CD4-positive, alpha-beta T cell treated with Interleukin-2 at 100 ng/mL for 4 hours (primary cell): Measurements from ENCODE around the gene CADM2.

Experiments
- DNase-seq: peaks from one replicate; pipeline ENCODE4 v3.0.0-alpha.2; 2020; ENCODE audit warnings: low spot score

Gene CADM2

DNA sequence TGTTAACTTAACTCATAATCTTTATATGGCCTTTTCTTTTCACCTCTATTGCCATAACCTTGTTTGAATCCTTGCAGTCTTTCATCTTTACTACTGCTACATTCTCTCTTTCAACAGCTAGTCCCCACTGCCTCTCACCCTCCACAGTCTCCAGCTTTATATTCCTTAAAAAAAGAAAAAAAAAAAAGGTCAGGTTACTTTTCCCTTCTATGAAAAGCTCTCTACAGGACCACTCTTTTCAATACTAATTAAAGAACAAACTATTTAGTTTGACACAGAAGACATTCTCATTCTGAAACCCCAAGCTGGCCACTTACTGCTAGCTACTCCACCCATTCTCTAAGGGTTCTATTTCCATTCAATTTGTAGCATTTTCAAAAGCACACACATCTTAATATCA, 25.6 kb downstream of the CADM2 start:
- no peak for DNase-seq

DNA sequence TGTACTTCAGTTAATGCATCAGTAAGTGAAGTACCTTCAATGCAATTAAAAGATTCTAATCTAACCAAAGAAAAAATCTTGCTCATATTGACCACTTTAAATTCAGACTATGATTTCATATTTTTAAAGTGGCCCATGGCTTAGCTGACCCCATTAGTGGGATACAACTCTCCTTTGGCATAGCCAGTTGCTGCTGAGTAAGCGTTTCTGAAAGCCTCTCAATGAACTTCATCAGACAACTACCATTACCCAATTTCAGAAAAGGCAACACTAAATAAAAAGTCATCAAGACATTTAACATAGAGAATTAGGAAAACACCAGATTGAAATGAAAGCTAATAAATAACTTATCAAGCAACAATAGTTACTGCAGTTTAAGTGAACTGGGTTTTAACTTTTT, 27.0 kb downstream of the CADM2 start:
- no peak for DNase-seq

DNA sequence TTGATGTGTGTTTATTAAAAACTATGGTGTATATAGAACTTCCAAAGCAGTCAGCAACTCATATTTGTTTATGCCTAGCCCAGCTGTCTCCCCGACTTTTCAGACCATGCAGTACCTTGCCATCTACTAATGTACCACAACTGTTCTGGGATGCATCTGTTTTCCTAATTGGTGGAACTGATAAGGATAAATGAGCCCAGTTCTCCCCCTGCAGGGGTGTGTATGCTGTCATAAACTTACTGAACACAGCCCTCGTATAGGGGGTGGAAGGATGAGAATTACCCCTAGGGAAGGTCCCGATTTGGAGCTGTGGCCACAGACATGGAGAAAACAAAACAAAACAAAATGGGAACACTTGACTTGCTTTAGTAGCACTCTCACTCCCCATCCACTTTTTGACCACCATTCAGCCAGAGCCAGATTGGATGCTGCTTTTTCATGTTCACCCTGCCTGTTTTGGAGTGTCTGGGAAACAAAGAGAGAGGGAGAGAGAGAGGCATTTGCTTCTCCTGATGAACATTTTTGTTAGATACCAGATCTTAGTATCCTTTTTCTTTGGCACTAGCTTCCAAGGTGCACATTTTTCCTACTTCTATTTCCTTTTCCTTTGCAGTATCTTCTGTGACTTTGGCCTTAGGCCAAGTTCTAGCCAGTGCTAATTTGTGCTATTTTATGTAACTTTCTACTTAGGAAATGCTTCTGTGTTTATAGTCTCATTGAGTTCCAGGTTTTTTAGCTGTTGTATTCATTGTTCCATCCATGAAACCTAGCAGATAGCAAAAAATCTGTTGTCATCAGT, 29.1 kb downstream of the CADM2 start:
- no peak for DNase-seq

DNA sequence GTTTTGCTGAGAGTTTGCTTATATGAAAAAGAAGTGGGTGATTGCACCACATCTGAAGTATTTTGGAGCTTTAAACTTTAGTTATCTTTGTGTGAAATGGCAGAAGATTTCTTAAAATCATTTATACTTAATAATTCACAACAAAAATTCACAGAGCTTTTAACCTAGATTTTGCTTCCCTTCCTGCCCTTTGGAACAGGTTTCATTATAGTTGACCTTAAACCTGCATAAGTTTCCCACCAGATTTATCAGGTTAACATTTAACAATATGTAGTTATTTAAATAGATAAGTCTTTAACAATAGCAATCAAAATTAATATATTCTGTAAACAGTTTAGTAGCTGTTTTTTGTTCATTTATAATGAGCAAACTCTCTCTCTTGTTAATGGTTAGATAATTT, 30.3 kb downstream of the CADM2 start:
- DNase-seq = no peak

DNA sequence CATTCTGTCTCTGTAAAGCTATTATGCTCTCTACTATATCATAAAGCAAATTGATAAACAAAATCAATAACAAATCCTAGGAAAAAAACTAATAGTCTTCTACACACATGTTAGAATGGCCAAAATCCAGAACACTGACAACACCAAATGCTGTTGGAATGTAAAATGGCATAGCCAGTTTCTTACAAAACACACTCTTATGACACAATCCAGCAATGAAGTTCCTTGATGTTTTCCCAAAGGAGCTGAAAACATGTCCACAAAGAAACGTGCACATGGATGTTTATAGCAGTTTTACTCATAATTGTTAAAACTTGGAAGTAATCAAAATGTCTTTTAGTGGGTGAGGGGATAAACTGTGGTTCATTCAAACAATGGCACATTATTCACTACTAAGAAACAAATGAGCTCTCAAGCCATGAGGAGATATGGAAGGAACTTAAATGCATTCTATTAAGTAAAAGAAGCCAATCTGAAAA, 32.7 kb downstream of the CADM2 start:
- DNase-seq = no peak

DNA sequence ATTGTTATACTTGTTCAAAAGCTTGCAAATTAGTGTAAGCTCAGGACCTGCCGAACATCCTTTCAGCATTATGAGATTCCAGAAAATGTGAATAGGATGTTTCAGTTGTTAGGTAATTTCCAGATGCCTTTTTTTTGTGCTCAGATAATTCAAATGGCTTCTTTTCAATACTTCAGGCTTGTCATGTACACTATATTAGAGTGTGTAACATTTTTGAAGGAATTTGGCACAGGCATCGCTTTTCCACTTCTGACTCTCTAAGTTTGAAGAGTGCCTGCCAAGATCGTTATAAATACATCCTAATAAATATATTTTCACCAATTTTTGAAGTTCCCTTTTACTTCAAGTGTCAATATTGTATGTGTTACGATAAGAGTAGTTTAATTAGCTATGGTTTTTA, 35.2 kb downstream of the CADM2 start:
- no peak for DNase-seq

DNA sequence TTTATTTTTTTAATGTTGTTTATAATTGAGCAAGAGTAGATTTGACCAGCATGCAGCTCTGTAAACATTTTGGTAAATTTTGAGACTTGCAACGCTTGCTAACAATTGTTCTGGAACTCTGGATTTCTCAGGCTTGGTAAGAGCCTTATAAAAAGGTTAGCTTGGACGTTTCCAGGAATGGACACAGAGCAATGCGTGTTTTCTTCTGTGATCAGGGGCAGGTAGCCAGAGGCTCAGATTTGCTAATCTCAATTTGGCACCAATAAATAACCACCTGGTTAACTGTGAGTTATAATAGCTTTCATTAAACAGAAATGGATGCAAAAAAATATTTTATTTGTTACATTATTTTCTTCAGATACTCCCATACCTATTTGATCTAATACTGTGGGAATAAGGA, 39.8 kb downstream of the CADM2 start:
- DNase-seq = no peak

DNA sequence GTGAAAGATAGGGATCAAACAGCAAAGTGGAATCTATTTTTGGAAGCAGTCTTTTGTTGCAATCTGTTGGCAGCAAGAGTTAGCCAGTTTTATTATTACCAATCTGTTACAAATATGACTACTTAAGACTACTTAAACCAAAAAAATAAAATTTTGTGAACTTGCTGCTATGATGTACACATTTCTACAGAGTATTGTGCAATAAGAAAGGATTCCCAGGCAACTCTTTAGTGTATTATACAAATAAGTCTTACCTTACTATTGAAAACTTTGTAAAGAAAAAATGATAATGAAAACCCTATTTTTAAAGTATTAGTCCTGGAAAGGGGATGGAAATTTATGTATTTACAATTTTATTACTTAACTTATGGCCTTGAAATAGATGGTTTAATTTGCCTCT, 44.7 kb downstream of the CADM2 start:
- no peak for DNase-seq

DNA sequence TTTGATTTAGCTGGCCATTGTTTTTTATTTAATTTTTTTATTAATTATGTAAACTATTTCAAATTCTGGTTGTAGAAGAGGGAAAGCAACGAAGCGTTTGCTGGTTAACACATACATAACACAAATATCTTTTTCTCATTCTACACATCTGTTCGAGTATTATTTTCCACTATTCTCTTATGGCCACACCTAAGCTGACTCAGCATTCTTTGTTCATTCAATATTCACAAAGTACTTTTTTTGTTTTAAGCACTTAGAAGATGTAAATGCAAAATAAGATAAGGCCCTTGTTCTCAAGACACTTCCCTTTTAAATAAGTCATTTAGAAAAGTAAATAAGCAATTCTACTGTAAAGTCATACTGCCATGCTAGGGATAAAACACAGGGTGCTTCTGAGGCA, 45.4 kb downstream of the CADM2 start:
- DNase-seq = no peak

DNA sequence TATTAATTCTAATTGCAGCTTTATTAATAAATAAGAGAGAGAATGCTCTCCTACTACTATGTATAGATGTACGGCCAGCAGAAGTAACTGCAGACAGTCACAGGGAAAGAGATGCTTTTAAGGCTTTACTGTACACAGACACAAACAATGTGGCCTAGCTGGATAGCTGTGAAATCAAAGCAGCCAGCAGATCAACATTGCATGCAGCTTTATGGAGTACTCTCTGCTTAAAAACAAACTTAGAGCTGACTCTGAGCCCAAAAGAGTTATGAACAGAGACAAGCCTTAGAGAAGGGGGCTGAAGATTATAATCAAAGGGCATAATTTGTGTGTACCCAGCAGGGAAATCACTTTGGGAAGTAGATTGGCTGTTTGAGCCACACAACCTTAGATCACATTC, 47.2 kb downstream of the CADM2 start:
- no peak for DNase-seq

DNA sequence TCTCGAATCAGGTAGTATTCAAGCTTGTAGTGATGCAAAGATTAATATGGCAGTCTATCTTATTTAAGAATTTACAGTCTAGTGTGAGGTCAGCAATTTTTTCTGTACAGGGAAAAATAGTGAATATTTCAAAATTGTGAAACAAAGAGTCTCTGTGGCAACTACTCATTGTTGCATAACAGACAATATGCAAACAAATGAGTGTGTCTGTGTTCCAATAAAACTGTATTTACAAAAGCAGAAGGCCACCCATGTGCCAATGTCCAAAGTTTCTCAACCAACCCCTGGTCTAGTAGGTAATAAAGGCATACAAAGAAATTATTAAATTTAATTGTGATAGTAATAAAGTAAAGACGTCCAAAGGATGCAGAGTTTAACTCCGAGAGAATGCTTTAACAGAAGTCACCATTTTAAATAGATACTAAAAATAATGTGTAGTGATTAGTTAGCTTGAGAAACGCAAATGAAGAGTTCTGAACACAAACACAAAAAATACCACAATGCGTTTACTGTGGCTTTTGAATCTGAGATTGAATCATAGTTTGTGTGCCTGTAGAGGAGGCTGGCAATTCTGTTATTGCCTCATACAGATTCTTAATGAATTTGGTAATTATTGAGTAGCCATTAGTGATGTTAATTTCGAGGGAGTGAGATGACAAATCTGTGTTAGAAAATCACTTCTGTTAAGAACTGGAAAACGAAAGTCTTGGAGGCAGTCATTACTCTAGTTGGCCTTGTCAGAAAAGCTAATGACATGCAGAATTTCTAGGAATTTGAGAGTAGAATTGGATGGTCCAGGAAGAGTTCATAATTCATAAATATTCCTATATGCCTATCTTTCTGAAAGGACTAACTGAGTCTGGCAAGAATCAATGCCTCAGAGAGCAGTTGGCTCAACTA, 48.7 kb downstream of the CADM2 start:
- no peak for DNase-seq

DNA sequence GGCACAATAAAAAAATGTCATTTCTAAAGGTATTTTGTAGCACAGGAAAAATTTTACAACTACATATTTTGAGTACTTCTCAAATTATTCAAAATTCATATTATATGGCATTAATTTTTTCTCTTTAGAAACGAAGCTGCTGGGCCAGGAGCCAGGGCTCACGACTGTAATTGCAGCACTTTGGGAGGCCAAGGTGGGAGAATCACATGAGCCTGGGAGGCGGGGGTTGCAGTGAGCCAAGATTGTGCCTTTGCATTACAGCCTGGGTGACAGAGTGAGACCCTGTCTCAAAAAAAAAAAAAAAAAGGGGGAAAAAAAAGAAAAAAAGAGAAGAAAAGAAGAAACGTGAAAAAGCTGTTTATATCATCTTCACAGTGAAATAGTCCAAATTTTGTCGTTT, 62.0 kb downstream of the CADM2 start:
- DNase-seq = no peak

DNA sequence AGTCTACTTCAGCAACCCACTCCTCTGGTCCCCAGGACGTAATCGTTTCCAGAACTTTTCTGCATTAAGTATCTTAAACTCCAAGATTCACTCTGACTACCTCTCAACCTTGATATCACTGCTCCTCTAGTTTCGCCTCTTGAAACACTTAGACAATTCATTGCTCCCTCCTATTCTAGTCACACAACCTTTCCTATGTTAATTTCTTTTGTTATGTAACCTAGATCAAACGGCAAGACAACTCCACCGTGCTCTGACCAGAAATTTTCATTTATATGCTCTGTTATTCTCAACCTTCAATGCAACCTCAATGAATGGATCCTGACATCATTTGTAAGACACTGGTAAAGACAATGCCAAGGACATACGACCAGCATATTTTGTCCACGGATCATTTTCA, 71.3 kb downstream of the CADM2 start:
- no peak for DNase-seq

DNA sequence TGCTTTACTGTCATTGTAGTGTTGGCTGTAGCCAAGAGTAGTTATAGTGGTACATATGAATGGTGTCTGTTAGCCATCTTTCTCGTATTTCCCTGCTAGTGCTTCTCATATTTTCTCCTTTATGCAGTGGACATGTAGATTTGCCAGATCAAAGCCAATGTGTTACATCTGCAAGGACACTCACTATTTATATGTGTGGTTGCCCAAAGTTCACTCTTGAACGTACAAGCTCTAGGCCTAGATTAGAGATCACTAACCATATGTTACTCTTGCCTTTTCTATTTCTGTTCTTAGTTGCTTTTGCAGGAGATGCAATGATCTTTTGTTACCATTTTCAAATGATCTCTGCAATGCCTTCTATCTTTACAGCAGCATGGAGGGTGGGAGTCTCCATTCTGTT, 78.4 kb downstream of the CADM2 start:
- DNase-seq = no peak

DNA sequence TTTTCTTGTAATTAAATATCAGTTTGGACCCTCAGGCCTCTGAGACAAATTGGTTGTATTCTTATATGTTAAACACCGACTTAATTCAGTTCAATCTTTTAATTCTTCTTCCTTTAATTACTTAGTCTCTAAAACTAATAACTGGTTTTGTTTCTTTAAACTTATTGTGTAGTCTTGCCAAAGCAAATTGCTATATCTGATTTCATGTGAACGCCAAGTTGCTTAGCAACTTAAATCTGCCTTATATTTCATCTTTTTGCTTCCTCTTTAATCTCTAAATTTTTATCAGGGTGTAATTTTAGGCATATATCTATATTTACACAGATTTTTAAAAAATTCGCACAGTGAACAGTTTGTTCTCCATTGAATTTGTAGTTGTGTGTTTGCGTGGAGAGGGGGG, 82.2 kb downstream of the CADM2 start:
- DNase-seq = no peak

DNA sequence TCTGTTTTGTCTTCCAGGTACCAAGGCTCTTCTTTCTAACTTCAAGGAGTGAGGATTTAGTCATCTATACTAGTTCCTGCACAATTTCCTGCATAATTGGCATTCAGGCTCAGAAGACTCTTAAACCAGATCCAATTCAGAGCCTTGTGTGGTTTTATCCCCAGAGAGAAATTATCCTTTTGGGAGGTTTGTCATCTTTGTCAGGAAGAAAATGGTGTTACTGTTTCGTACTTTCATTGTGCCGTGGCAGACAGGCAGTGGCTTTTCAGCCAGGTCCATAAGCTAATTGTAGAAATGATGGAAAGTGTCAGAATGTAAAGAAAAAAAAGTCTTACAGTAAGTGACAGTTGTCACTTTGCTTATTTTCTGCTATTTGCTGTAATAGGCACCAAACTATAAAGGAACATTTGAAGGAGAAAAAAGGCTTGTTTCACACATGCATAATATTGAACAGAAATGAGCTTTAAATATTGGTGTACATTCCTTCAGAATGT, 82.8 kb downstream of the CADM2 start:
- no peak for DNase-seq

DNA sequence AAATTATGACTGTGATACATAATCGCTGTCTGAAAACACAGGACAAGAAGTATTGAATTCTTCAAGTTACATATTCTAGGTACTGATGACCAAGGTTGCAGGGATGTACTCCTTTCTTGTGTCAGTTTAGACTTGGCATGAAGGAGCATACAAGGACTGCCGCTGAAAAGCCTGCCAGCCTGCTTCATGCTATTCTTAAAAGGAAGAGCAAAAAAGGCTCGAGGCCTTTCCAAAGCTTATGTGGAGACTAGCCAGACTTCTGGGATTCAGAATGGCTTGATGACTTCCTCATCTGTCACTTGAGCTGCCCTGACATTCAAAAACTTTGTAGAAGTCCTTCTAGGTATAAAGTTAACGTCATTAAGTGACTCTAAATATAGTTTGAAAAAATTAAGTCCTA, 92.0 kb downstream of the CADM2 start:
- no peak for DNase-seq

DNA sequence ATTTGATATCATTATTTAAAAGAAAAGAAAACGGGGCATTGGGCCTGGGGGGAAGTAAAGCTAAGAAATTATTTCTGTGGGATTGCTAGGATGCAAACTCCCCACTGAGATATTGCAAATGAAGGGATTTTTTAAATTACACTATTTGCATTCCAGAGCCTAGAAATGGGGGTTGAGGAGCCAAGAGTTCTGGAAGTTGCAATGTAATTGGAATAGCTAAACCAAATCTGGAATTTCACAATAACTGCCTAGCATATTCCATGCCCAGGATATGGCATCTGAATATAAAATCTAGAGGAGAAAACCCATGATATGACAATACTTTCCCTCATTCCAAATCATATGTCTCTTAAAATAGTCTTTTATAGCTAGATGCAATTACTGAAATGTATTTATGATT, 93.0 kb downstream of the CADM2 start:
- no peak for DNase-seq

DNA sequence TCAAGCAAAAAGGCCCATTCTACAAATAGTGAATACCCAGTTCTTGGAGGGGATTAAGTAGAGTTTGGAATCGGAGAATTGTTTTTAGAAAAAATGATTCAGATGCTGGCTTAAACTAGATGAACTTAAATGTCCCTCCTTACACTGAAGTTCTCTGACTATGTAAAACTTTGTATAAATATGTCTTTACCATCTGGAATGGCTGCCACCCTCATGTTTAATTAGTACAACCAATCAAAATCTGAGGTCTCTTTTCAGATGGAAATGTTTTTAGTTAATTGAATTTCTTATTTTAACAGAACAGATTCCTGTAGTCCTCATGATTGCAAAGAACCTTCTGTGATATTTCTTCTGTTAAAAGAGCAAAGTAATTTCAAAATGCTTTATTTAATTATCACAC, 94.8 kb downstream of the CADM2 start:
- DNase-seq = no peak

DNA sequence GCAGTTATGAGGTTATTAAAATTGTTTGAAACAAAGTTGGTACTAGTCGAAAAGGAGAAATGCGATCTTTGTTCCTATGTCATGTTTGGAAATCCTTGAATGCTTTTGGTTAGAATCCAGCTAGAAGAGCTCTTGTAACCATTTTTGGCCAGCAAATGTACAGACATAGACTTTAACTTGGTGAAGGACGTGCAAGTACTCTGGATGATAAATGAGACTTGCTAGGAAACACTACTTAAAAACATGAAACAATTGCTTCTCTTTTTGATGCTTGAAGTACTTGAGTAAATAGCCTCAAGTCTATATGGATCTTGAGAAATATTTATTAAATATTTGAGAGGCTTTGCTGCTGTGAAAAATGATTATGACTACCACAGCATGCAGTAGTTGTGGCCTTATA, 95.8 kb downstream of the CADM2 start:
- DNase-seq = no peak

DNA sequence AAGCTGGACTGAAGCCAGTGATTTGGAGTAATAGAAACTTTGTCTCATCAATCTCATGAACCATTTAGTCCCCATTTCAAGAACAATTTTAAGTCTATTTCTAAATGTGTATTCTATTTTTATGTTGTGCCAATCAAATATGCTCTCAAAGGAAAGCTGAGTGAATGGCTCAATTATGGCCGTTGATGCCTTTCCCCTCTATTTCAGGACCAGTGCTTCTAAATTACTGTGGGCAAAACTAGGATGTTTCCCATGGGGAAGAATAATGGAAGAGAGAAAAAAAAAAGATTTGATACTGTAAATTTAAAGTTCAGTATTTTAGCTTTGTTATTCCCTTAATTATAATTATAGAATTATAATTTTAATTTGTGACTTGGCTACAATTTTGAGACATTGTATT, 110.1 kb downstream of the CADM2 start:
- DNase-seq = no peak

DNA sequence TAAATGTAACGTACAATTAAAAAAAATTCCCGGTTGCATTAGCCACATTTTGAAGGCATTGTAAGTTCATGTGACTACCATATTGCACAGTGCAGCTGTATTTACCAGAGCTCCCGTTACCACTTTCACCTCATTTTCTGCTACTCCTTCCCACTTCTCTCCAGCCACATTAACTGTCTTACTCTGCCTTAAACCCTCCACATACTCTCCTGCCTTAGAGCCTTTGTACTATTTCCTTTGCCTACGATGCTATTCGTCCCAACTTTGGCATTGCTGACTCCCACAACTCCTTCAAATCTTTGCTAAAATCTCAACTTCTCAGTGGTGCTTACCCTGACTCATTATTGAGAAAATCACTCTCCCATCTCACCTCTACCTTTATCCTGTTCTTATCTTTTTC, 115.2 kb downstream of the CADM2 start:
- DNase-seq = no peak

DNA sequence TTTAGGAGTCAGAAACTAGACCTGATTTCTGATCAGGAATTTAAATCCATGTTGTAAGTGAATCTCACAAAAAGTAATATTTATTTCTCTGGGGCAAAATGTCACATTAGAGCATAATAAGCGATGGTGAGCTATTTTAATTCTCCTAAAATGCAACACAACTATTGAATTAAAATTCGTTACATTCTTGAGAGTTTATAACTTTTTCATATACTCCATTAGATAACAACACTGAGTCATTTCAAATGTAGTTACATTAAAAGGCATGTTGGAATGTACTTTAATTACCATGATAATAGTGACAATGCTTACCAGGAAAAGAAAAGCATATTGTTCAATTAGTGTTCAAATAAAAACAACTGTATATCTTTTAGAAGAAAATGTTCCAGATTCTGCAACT, 116.9 kb downstream of the CADM2 start:
- DNase-seq = no peak
